Stimulated activated CD8-positive, alpha-beta memory T cell treated with anti-CD3 and anti-CD28 coated beads, Interleukin-7, amount 100 ng/mL, for 1 hour (primary cell): ENCODE results near the gene CCDC27.
"Not testable (repeated sequence)": the region's sequence is repeated elsewhere in the genome, so short reads cannot be mapped to it uniquely, and the experiment has no call there.

ENCODE experiments used
- DNase-seq, 2 donors: peaks; one replicate each; pipeline ENCODE4 v3.0.0-alpha.2; 2020; ENCODE audit warnings: low read depth in 2 of 2

CCDC27 gene

GRCh38 chr1:3789421-3790300 lies 37.4 kb downstream of the CCDC27 start:
- no peak for DNase-seq

- DNase-seq: no peak
These were observed 38.3 kb downstream of the CCDC27 start for GRCh38 chr1:3790500-3790923.

DNA sequence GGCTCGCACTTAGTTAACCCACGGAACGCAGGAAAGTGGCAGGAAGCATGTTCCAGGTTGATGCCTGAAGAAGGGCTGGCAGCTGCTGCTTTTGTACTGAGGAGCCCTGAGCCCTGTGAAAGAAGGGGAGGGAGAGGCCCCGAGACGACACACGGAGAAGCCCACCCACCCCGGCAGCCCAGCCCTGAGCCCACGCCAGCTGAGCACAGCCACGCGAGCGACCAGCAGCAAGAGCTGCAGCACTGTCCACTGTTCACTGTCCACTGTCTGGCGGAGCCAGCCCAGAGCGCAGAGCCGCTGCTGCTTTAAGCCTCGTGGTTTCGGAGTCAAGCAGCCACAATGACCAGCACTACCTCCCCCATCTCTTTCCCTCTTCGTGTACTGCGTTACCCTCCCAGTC lies 38.7 kb downstream of the CCDC27 start:
- no peak for DNase-seq

DNA sequence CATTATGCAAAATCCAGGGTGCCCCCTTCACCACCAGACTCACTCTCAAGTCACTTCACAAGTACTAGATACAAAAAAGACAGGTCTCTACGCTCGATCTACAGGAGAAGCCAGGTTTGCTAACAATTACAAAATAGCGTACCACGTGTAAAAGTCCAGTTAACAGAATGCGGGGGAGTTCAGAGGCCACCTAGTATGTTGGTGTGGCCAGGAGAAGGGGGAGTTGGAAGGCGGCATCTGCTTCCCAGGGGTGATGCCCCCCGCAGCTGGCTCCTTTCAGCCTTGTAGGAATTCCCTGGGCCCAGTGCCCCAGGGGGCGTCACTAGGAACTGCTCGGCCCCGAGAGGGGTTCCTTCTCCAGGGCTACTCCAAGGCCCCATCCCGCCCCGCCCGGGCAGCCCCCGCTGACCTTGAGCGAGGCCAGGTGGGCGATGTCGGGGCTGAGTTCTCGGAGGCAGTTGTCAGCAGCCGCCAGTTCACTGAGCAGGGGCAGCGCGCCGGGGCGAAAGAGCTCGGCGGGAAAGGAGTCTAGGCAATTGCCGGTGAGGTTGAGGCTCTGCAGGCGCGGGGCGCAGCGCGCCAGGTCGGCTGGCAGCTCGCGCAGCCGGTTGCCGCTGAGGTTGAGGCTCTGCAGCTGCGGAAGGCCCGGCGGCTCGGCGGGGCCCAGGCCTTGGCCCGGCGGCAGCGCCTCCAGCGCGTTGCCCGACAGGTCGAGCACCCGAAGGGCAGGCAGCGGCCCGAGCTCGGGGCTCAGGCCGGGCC lies 43.4 kb downstream of the CCDC27 start:
- no peak for DNase-seq

GRCh38 chr1:3796215-3797061 lies 44.2 kb downstream of the CCDC27 start, which contains the start of gene LRRC47:
Gene LRRC47 (minus strand): TSS chr1:3796498. CDS start chr1:3796476, 22 bp downstream.
- DNase-seq: peak; percentile 87 to 88

DNA sequence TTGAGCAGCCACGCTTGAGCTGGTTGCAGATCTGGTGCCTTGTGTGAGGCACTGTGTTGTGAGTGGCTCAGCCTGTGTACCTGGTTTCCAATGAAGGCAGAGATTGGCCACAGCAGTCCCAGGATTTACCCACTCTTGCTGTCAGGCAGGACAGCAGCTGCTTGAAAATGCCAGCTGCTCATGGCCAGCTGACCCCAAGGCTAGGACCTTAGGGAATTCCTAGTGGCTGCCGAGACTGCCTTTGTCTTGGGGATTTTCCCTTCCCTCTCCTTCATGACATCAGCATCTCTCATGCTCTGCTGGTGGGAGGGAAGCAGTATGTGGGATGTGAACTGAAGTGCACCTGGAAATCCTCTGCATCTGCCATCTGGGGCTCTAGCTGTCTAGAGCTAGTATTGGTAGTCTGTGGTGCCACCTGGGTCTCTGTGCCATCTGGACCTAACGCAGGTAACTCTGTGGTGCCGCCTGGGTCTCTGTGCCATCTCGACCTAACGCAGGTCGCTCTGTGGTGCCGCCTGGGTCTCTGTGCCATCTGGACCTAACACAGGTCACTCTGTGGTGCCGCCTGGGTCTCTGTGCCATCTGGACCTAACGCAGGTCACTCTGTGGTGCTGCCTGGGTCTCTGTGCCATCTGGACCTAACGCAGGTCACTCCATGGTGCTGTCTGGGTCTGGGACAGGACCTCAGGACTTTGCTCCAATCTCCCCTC lies 47.9 kb downstream of the CCDC27 start:
- DNase-seq: no peak

DNA sequence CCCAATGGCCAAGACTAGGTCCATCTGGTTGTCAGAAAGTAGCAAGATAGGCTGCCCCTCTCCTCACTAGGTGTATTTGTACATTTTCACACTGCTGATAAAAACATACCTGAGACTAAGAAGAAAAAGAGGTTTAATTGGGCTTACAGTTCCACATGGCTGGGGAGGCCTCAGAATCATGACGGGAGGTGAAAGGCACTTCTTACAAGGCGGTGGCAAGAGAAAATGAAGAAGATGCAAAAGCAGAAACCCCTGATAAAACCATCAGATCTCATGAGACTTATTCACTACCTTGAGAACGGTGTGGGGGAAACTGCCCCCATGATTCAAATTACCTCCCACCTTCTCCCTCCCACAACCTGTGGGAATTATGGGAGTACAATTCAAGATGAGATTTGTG lies 48.5 kb downstream of the CCDC27 start:
- not testable (repeated sequence) for DNase-seq

GRCh38 chr1:3803905-3804626 lies 51.8 kb downstream of the CCDC27 start:
- DNase-seq: no peak

- not testable (repeated sequence) for DNase-seq
These were observed 52.3 kb downstream of the CCDC27 start for GRCh38 chr1:3804627-3804944.

DNA sequence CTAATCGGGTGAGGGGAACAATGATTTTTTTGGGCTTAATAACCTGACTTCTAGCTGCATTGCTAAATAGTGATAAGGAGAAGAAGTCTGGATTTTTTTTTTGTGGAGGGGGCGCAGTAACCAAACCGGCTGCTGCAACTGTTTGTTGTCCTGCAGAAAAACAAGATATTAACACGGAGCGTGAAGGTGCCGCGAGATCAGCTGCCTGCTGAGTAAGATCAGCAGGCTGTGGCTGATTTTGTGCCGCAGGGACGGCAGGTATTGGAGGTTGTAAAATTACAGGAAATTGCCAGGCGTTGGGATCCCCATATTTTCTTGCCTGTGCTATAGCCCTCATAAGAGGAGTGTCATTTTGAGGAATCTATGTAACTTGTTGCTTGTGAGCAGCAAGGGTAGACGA lies 52.8 kb downstream of the CCDC27 start:
- DNase-seq: no peak

DNA sequence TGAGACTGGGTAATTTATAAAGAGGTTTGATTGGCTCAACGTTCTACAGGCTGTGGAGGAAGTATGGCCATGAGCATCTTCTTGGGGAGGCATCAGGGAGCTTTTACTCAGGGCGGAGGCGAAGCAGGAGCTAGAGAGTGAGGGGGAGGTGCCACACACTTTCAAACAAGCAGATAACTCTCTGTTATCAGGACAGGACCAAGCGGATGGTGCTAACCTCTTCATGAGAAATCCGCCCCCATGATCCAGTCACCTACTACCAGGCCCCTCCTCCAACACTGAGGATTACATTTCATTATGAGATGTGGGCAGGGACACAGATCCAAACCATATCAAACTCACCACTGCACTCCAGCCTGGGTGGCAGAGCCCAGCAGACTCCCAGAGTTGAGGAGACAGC lies 55.5 kb downstream of the CCDC27 start:
- DNase-seq: no peak

DNA sequence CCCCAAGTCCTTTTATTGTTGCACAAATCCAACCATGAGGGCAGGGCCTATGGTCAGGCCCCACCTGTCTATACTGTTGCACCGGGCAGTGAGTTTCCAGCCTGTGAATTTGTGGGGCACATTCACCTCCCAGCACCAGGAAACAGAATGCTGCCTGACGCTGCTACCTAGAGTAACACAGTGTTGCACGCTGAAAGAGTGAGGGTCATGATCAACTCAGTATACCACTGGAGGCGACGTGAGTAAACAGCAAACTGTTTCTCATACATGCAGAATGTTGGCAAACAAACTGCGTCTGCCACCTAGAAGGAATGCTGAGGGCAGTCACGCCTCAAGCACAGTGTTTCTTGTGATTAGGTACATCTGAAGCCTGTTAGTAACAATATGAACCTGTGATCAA lies 57.4 kb downstream of the CCDC27 start:
- no peak for DNase-seq

DNA sequence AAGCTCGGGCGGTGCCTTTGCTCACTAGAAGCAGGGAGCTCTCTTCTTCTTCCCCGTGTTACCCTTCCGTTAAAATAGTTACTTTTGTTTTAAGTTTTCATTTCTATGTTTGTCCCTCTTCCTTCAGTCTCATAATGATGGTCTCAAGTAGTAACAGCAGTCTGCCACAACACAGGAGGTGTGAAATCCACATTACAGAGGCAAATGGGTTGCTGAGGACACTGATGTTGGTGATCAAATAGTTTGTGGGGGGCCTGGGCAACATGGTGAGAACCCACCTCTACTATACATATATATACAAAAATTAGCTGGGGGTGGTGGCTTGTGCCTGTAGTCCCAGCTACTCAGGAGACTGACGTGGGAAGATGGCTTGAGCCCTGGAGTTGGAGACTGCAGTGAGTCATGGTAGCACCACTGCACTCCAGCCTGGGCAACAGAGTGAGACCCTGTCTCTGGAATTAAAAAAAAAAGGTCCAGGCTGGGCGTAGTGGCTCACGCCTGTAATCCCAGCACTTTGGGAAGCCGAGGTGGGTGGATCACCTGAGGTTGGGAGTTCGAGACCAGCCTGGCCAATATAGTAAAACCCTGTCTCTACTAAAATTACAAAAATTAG lies 58.0 kb downstream of the CCDC27 start:
- DNase-seq: not testable (repeated sequence)

DNA sequence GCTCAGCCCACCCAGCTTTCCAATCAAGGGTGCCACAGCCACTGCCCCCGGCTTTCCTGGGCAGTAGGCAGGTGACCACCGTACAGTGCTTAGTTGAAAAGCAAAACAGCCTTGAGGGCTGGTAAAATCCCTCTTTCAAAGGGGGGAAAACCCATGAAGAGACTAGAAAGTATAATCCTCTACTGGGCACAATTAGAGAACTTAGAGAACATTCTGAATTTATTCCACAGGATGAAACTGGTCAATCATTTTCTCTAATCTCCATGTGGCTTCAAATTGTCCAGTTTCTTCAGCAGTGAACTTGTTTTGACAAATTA lies 59.3 kb downstream of the CCDC27 start:
- DNase-seq: no peak

GRCh38 chr1:3814065-3814464 lies 61.8 kb downstream of the CCDC27 start:
- DNase-seq: no peak

DNA sequence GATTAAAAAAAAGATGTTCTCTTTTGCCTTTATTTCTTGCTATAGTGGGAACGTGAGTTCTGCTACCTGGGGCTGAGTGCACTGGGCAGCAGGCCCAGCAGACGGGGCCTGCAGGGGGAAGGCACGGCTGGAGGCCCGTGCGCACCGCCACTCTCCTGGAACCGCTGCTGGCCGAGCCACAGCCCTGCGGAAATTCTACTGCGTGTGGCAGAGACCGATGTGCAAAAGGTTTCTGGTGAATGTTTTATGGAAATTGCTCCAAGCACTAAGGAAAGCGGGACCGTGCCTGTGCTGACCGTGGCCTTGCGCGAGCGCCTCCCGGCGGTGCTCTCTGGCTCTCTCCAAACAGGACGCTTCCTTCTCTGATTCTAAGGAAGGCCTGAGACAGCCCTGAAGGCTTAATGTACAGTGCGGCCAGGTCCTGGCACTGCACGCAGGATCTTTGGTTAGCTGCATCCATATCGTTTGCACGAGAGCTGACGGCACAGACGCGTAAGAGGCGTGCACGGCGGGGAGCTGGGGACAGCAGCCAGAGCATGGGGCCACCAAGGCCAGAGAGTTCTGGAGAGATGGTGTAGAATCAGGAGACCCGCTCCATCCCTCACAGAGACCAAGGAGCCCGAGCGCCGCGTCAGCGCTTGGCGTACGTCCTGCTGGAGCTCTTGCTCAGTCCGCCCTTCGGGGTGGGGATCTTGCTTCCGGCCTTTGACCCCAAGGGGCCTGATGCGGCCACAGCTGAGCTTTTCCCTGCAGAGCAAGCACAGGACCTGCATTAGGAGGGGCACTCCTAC lies 62.7 kb downstream of the CCDC27 start:
- no peak for DNase-seq

GRCh38 chr1:3816331-3817137 lies 64.3 kb downstream of the CCDC27 start:
- DNase-seq: no peak

GRCh38 chr1:3817138-3817740 lies 65.0 kb downstream of the CCDC27 start:
- DNase-seq: no peak
